CD14-positive monocyte (primary cell): ENCODE results near the gene TNFRSF6B. TPM values are rescaled to one million over a fixed set of nuclear protein-coding genes. Genes with fewer than 3 reads are reported as not detected.

Experiments used
- DNase-seq, 3 donors: peaks; one replicate each; pipeline ENCODE4 v3.0.0-alpha.2; 2011 to 2022
- H2AFZ ChIP-seq: 2 replicates; pipeline ENCODE4 v1.6.0; 2012; ENCODE audit warnings: mild to moderate bottlenecking, low read depth, low read length, inconsistent platforms; ENCODE audit not compliant: insufficient read depth, poor library complexity, severe bottlenecking
- H3K27ac ChIP-seq, 2 donors: 1 replicate in 1 of 2; 2 replicates in 1 of 2; pipeline ENCODE4 v1.5.1; 2012 to 2013; ENCODE audit warnings: low read length in 2 of 2, control low read depth in 1 of 2, inconsistent platforms in 1 of 2, low read depth in 1 of 2, mild to moderate bottlenecking in 1 of 2
- H3K27me3 ChIP-seq, 2 donors: one replicate each; pipeline versions ENCODE4 v1.6.0 to v1.6.1; 2011 to 2013; ENCODE audit warnings: low read length in 2 of 2; ENCODE audit not compliant: control insufficient read depth in 2 of 2, insufficient read depth in 2 of 2
- H3K36me3 ChIP-seq, 2 donors: replicated peaks in 1 of 2; 1 replicate in 1 of 2; 2 replicates in 1 of 2; pipeline versions ENCODE4 v1.5.1 to v1.6.1; 2012 to 2013; ENCODE audit warnings: low read length in 2 of 2, control low read depth in 1 of 2, inconsistent platforms in 1 of 2, mild to moderate bottlenecking in 1 of 2; ENCODE audit not compliant: insufficient read depth in 2 of 2, control insufficient read depth in 1 of 2
- H3K4me1 ChIP-seq, 2 donors: 1 replicate in 1 of 2; 2 replicates in 1 of 2; pipeline versions ENCODE4 v1.5.1 to v1.6.1; 2012 to 2013; ENCODE audit warnings: low read length in 2 of 2, control low read depth in 1 of 2, inconsistent platforms in 1 of 2, mild to moderate bottlenecking in 1 of 2, moderate library complexity in 1 of 2; ENCODE audit not compliant: insufficient read depth in 2 of 2, control insufficient read depth in 1 of 2
- H3K4me2 ChIP-seq: replicated peaks from 2 replicates; pipeline ENCODE3; 2012; ENCODE audit warnings: low read length, moderate library complexity, mild to moderate bottlenecking; ENCODE audit not compliant: poor library complexity, severe bottlenecking; ENCODE audit errors: extremely low read depth
- H3K4me3 ChIP-seq, 3 experiments: fragments of 200-600 bp in 1 of 3; sonication (generic) in 1 of 3; replicated peaks in 1 of 3; 1 replicate in 2 of 3; 2 replicates in 1 of 3; pipeline ENCODE4 v1.5.1; 2011 to 2013; ENCODE audit warnings: low read length in 3 of 3, mild to moderate bottlenecking in 3 of 3, control low read depth in 2 of 3, low read depth in 2 of 3, inconsistent platforms in 1 of 3, moderate library complexity in 1 of 3
- H3K79me2 ChIP-seq: 2 replicates; pipeline ENCODE4 v1.6.0; 2012; ENCODE audit warnings: mild to moderate bottlenecking, control low read depth, inconsistent platforms, low read length, moderate library complexity; ENCODE audit not compliant: insufficient read depth
- H3K9ac ChIP-seq: 2 replicates; pipeline ENCODE4 v1.6.0; 2017; ENCODE audit warnings: low read length, mild to moderate bottlenecking; ENCODE audit not compliant: insufficient read depth, poor library complexity, severe bottlenecking
- H3K9me3 ChIP-seq, 2 donors: replicated peaks in 1 of 2; 1 replicate in 1 of 2; 2 replicates in 1 of 2; pipeline versions ENCODE4 v1.5.1 to v1.6.1; 2012 to 2013; ENCODE audit warnings: low read length in 2 of 2, control low read depth in 1 of 2; ENCODE audit not compliant: control insufficient read depth in 1 of 2, insufficient read depth in 1 of 2
- H4K20me1 ChIP-seq: 2 replicates; pipeline ENCODE4 v1.6.0; 2012; ENCODE audit warnings: mild to moderate bottlenecking, low read length, control low read depth, moderate library complexity; ENCODE audit not compliant: insufficient read depth
- H3K27ac Mint-ChIP-seq, 7 donors: one replicate each; pipeline ENCODE4 v1.8.0; 2020; ENCODE audit warnings: mild to moderate bottlenecking in 7 of 7, mixed read lengths in 7 of 7, moderate library complexity in 6 of 7, inconsistent platforms in 2 of 7
- H3K27me3 Mint-ChIP-seq, 3 donors: one replicate each; pipeline ENCODE4 v1.8.0; 2021 to 2022; ENCODE audit warnings: low read depth in 3 of 3, mild to moderate bottlenecking in 3 of 3, mixed read lengths in 3 of 3, moderate library complexity in 3 of 3, inconsistent platforms in 1 of 3
- H3K36me3 Mint-ChIP-seq, 2 donors: one replicate each; pipeline ENCODE4 v1.8.0; 2020; ENCODE audit warnings: mixed read lengths in 2 of 2, inconsistent platforms in 1 of 2, mild to moderate bottlenecking in 1 of 2
- H3K4me1 Mint-ChIP-seq: one replicate; pipeline ENCODE4 v1.8.0; 2020; ENCODE audit warnings: mild to moderate bottlenecking, mixed read lengths
- H3K4me3 Mint-ChIP-seq, 2 donors: one replicate each; pipeline ENCODE4 v1.8.0; 2020; ENCODE audit warnings: mild to moderate bottlenecking in 2 of 2, mixed read lengths in 2 of 2, moderate library complexity in 1 of 2
- H3K9me3 Mint-ChIP-seq, 7 donors: one replicate each; pipeline ENCODE4 v1.8.0; 2020 to 2022; ENCODE audit warnings: mixed read lengths in 7 of 7, mild to moderate bottlenecking in 6 of 7, moderate library complexity in 6 of 7, inconsistent platforms in 2 of 7
- WGBS: methylation state at CpG from one replicate; pipeline ENCODE4 v1.1.5; 2013; ENCODE audit warnings: missing lambda C conversion rate; ENCODE audit not compliant: insufficient coverage; 5-methylcytosine and 5-hydroxymethylcytosine counted together
- intact Hi-C, 2 donors: fragments of 100-400 bp; cut with micrococcal nuclease; formaldehyde crosslinking; loops; one replicate each; pipeline versions ENCODE4 v1.15.0 to v1.15.1; 2023
- polyA plus RNA-seq, 3 donors: library from polyadenylated mRNA; depleted of rRNA in 1 of 3; unstranded in 2 of 3; stranded (reverse) in 1 of 3; fragments of 300-500 nt in 2 of 3; fragments of >200 nt in 1 of 3; fragmentation: Illumina TruSeq in 2 of 3; gene quantifications; 1 replicate in 2 of 3; 2 replicates in 1 of 3; pipeline ENCODE4 v1.2.3, GENCODE V29; 2012 to 2021
- TF ChIP-seq, protein P1 (sequence below): fragments of 200-600 bp; IDR thresholded peaks from one replicate; pipeline ENCODE4 v1.8.0; 2022; ENCODE audit warnings: antibody characterized with exemption, mild to moderate bottlenecking

TNFRSF6B gene
- polyA plus RNA-seq, 3 donors: 6.5 TPM; not detected in 2

DNA sequence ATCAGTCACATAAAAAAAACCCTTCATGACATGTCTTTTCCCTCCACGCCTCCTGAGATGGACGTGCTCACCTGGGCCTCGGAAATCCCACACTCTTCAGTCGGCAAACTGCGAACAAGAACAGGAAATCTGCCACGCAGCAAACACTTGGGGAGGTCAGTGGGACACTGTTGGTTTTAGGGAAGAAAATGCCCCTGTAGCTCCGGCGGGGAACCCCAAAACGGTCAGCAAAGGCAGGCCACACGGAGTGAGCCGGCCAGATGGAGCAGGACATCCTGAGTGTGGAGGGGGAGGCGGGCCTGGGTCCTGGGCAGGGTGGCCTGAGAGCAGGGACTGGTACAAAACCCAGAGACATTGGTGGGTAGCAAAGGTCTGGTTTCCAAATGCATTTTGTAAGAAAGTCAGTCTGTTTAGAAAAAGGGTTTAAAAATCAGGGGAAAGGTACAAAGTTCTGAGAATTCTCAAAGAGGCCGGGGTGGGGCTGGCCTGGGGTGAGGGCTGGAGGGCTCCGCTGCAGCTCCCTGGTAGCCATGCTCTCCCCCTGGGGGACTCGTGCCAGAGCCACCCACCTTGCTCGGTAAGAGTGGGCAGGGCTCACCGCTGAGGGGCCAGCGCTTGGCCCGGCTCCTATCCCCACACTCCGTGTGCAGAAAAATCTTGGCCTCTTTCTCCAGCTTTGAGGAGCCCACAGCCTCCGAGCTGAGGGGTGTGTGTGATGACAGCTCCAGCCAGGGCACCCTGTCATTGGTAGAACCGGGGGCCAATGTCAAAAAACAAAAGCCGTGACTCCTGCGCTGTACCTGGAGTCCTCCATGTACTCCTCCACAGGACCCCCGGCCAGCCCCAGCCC is 48.3 kb downstream of the TNFRSF6B start:
- no peaks in the 10 kb centered on the region for H3K27me3 ChIP-seq
- no peak overlapping the region for H2AFZ ChIP-seq
- H3K4me3 ChIP-seq: no peak overlapping the region
- H3K36me3 ChIP-seq: peaks cover 0 to 9% of the 10 kb centered on the region in 2 donors
- WGBS: 88% methylated on average over 9 of the region's 25 CpGs
- peaks cover 0 to 2% (median 2%) of the 10 kb centered on the region in 3 donors for H3K27me3 Mint-ChIP-seq
- no peak overlapping the region for H3K4me2 ChIP-seq
- H3K36me3 Mint-ChIP-seq: peaks cover 2 to 8% of the 10 kb centered on the region in 2 donors
- H3K27ac ChIP-seq: no peak overlapping the region
- no peaks in the 10 kb centered on the region for H3K9me3 ChIP-seq
- no peak overlapping the region for H3K9ac ChIP-seq
- H3K4me3 Mint-ChIP-seq: no peak overlapping the region
- peaks cover 3% of the 10 kb centered on the region for H3K4me1 Mint-ChIP-seq
- H3K9me3 Mint-ChIP-seq: no peaks in the 10 kb centered on the region
- no peak for DNase-seq
- peaks cover 9% of the 10 kb centered on the region for H4K20me1 ChIP-seq
- peaks cover 7% of the 10 kb centered on the region for H3K79me2 ChIP-seq
- TF ChIP-seq, protein P1, sequence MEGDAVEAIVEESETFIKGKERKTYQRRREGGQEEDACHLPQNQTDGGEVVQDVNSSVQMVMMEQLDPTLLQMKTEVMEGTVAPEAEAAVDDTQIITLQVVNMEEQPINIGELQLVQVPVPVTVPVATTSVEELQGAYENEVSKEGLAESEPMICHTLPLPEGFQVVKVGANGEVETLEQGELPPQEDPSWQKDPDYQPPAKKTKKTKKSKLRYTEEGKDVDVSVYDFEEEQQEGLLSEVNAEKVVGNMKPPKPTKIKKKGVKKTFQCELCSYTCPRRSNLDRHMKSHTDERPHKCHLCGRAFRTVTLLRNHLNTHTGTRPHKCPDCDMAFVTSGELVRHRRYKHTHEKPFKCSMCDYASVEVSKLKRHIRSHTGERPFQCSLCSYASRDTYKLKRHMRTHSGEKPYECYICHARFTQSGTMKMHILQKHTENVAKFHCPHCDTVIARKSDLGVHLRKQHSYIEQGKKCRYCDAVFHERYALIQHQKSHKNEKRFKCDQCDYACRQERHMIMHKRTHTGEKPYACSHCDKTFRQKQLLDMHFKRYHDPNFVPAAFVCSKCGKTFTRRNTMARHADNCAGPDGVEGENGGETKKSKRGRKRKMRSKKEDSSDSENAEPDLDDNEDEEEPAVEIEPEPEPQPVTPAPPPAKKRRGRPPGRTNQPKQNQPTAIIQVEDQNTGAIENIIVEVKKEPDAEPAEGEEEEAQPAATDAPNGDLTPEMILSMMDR: no peak
- H3K4me1 ChIP-seq: peaks cover 12 to 17% of the 10 kb centered on the region in 2 donors
- H3K27ac Mint-ChIP-seq: no peak overlapping the region
- intact Hi-C loops: loop anchor here in 1 of 2 donors (5.0 kb wide), 2 partner anchors 87 to 118 kb away; partner anchors contain the start of genes ABHD16B and RTEL1

DNA sequence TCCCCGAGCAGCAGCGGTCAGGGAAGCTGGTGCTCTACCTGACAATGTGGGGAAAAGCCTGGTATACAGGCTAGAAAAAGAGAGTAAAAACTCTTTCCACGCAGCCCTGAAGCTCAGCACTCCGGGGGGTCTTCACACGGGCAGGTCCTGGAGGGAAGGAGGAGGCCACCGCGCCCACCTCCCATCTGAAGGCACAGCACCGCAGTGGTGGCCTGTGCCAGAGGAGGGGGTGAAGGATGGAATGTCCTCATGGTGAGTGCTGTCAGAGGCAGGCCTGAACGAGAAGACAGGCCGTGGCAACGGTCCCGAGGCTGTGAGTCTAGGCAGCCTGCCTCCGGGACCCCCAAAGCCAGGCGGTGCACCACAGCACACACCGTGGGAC is 49.0 kb downstream of the TNFRSF6B start:
- TF ChIP-seq, protein P1: no peak
- H3K4me1 ChIP-seq: peaks cover 12 to 14% of the 10 kb centered on the region in 2 donors
- no peak overlapping the region for H3K4me3 ChIP-seq
- Mint-ChIP-seq H3K9me3 (no peaks in the 10 kb centered on the region), H3K27ac (no peak overlapping the region), H3K4me1 (peaks cover 3% of the 10 kb centered on the region), H3K27me3 (peaks cover 1 to 2% (median 2%) of the 10 kb centered on the region in 3 donors), H3K4me3 (no peak overlapping the region), H3K36me3 (peaks cover 2 to 8% of the 10 kb centered on the region in 2 donors)
- no peak overlapping the region for H3K9ac ChIP-seq
- 93% methylated on average over 5 of the region's 15 CpGs for WGBS
- H2AFZ ChIP-seq: no peak overlapping the region
- no peak overlapping the region for H3K4me2 ChIP-seq
- no peak for DNase-seq
- H3K79me2 ChIP-seq: peaks cover 7% of the 10 kb centered on the region
- peaks cover 0 to 9% of the 10 kb centered on the region in 2 donors for H3K36me3 ChIP-seq
- no peaks in the 10 kb centered on the region for H3K27me3 ChIP-seq
- intact Hi-C loops: no loop called here
- H3K27ac ChIP-seq: no peak overlapping the region
- peaks cover 9% of the 10 kb centered on the region for H4K20me1 ChIP-seq
- no peaks in the 10 kb centered on the region for H3K9me3 ChIP-seq
